Body of pancreas (tissue), 4 donors: ENCODE measurements around the gene BDP1. TPM values are rescaled to one million over a fixed set of nuclear protein-coding genes. Genes with fewer than 3 reads are reported as not detected.

ENCODE experiments used
- ATAC-seq: fragments of 150-250 bp; one replicate; pipeline ENCODE4 v1.9.1; 2016
- DNase-seq, 4 donors: peaks; one replicate each; pipeline ENCODE4 v3.0.0-alpha.2; 2019
- H3K27ac ChIP-seq, 4 donors: fragments of 200-600 bp; sonication (generic); 1 replicate in 3 of 4; 2 replicates in 1 of 4; pipeline versions ENCODE4 v1.5.1 to v1.6.1; 2016 to 2019; ENCODE audit warnings: mild to moderate bottlenecking in 1 of 4, mixed read lengths in 1 of 4, moderate library complexity in 1 of 4
- H3K27me3 ChIP-seq, 2 donors: fragments of 200-600 bp; sonication (generic); one replicate each; pipeline ENCODE4 v1.6.0; 2016; ENCODE audit warnings: mild to moderate bottlenecking in 1 of 2
- H3K36me3 ChIP-seq, 2 donors: fragments of 200-600 bp; sonication (generic); replicated peaks in 1 of 2; 2 replicates each; pipeline ENCODE4 v1.5.1; 2016; ENCODE audit warnings: low read depth in 2 of 2; ENCODE audit not compliant: insufficient read depth in 1 of 2
- H3K4me1 ChIP-seq: fragments of 200-600 bp; sonication (generic); one replicate; pipeline ENCODE4 v1.6.0; 2016
- H3K4me3 ChIP-seq, 2 donors: fragments of 200-600 bp; sonication (generic); 1 replicate in 1 of 2; 2 replicates in 1 of 2; pipeline ENCODE4 v1.5.1; 2016 to 2019
- H3K9me3 ChIP-seq, 3 donors: fragments of 200-600 bp; sonication (generic); 1 replicate in 2 of 3; 2 replicates in 1 of 3; pipeline ENCODE4 v1.5.1; 2016
- CTCF ChIP-seq, 7 experiments: fragments of 450-650 bp in 4 of 7; fragments of 200-600 bp in 3 of 7; sonication (generic) in 3 of 7; IDR thresholded peaks; one replicate each; pipeline ENCODE4 v1.5.1; 2016 to 2019; ENCODE audit warnings: antibody characterized with exemption in 7 of 7
- POLR2A ChIP-seq, 3 donors: fragments of 450-650 bp; IDR thresholded peaks; one replicate each; pipeline ENCODE4 v1.6.1; 2016; ENCODE audit warnings: antibody characterized with exemption in 3 of 3, mild to moderate bottlenecking in 2 of 3
- WGBS, 2 donors: methylation state at CpG; one replicate each; pipeline ENCODE4 v1.1.5; 2017; 5-methylcytosine and 5-hydroxymethylcytosine counted together
- intact Hi-C: fragments of 100-400 bp; cut with DNase I; formaldehyde crosslinking; loops from one replicate; pipeline ENCODE4 v1.15.1; 2023
- total RNA-seq, 2 donors: library from RNA; depleted of rRNA; stranded (reverse); fragments of >200 nt; gene quantifications; one replicate each; pipeline ENCODE4 v1.1.0, GENCODE V29; 2016

Gene BDP1
- total RNA-seq, 2 donors from 2014 or later, result 21.0 to 27.4 TPM

- TF ChIP-seq POLR2A (IDR thresholded peaks at IDR 0.05), result no peak
- no peak for TF ChIP-seq CTCF (IDR thresholded peaks at IDR 0.05)
- WGBS, 2 donors, result 52 to 58% methylated on average over 19 of the region's 19 CpGs
- Histone ChIP-seq H3K27ac (peak overlapping the region; percentile 77 to 94 (median 90)), H3K27me3 (no peaks in the 10 kb centered on the region), H3K4me1 (peaks cover 16% of the 10 kb centered on the region), H3K36me3 (peaks cover 0 to 4% of the 10 kb centered on the region in 2 donors), H3K9me3 (no peaks in the 10 kb centered on the region), H3K4me3 (no peak overlapping the region)
- intact Hi-C loops, result no loop called here
- ATAC-seq, result no peak
- DNase-seq, result peak in 1 of 4 donors; percentile 22
Observed at GRCh38 chr5:71454913-71455312, 538 bp upstream of the BDP1 start.

DNA sequence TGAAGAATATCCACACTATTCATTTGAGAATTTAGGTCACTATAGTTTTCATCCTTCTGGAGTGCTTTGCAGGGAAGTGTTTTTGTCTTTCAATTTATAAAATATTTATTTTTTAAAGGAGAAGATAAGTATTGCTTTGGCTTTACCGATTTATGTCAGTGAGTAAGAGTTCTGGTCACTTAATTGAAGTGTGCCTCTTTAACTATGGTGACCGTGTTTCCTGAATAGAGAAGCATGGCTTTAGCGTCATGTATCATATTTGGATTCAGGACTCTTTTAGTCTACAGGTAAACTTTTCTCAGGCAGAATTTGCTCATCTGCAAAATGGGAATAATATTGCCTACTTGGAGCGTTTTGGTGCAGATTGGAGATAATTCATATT is 902 bp downstream of the BDP1 start:
- intact Hi-C loops, result no loop called here
- Histone ChIP-seq H3K4me1 (peaks cover 16% of the 10 kb centered on the region), H3K27ac (peak overlapping the region in 3 of 4 donors; percentile 77 to 94 (median 94)), H3K4me3 (peak overlapping the region; percentile 73 to 82), H3K9me3 (no peaks in the 10 kb centered on the region), H3K36me3 (peaks cover 0 to 4% of the 10 kb centered on the region in 2 donors), H3K27me3 (no peaks in the 10 kb centered on the region)
- WGBS, 2 donors, result 2 to 3% methylated on average over 4 of the region's 4 CpGs
- DNase-seq (no peak), ATAC-seq (no peak)
- TF ChIP-seq POLR2A (IDR thresholded peaks at IDR 0.05) (no peak), CTCF (IDR thresholded peaks at IDR 0.05) (no peak)

DNA sequence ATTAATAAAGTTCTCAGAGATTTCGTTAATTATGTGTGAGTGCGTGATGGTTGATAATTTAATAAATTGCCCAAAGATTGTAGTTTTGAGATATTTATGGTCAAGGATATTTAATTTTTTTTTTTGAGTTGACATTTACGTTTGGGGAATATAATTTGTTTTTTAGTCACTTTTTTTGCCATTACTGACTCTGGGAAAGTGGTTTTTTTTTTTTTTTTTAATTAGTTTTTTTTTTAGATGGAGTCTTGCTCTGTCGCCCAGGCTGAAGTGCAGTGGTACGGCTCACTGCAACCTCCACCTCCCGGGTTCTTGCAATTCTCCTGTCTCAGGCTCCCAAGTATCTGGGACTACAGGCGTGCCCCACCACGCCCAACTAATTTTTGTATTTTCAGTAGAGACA is 1.7 kb downstream of the BDP1 start:
- no peak overlapping the region for H3K4me3 ChIP-seq
- no peaks in the 10 kb centered on the region for H3K9me3 ChIP-seq
- peaks cover 16% of the 10 kb centered on the region for H3K4me1 ChIP-seq
- no peak for ATAC-seq
- TF ChIP-seq CTCF (IDR thresholded peaks at IDR 0.05) (no peak), POLR2A (IDR thresholded peaks at IDR 0.05) (no peak)
- H3K27ac ChIP-seq, result no peak overlapping the region
- 86% methylated on average over 8 of the region's 8 CpGs for WGBS, 2 donors
- no peak for DNase-seq
- no peaks in the 10 kb centered on the region for H3K27me3 ChIP-seq
- H3K36me3 ChIP-seq, result peaks cover 2 to 6% of the 10 kb centered on the region in 2 donors
- intact Hi-C loops, result no loop called here

- WGBS, 2 donors, result 100% methylated on average over 1 of the region's 1 CpG
- H3K36me3 ChIP-seq, result peaks cover 10 to 22% of the 10 kb centered on the region in 2 donors
- H3K4me1 ChIP-seq, result peaks cover 11% of the 10 kb centered on the region
- H3K27ac ChIP-seq, result no peak overlapping the region
- no peak overlapping the region for H3K4me3 ChIP-seq
- no peaks in the 10 kb centered on the region for H3K9me3 ChIP-seq
- TF ChIP-seq CTCF (IDR thresholded peaks at IDR 0.05), result no peak
- no peak for TF ChIP-seq POLR2A (IDR thresholded peaks at IDR 0.05)
- H3K27me3 ChIP-seq, result no peaks in the 10 kb centered on the region
- DNase-seq, result no peak
- no peak for ATAC-seq
- intact Hi-C loops, result no loop called here
Observed at GRCh38 chr5:71460693-71461092, 5.2 kb downstream of the BDP1 start.

- no peak overlapping the region for H3K4me3 ChIP-seq
- TF ChIP-seq POLR2A (IDR thresholded peaks at IDR 0.05), result no peak
- TF ChIP-seq CTCF (IDR thresholded peaks at IDR 0.05), result no peak
- peaks cover 13 to 22% of the 10 kb centered on the region in 2 donors for H3K36me3 ChIP-seq
- H3K27me3 ChIP-seq, result no peaks in the 10 kb centered on the region
- no peak overlapping the region for H3K27ac ChIP-seq
- intact Hi-C loops, result no loop called here
- ATAC-seq (no peak), DNase-seq (no peak)
- 92 to 96% methylated on average over 3 of the region's 3 CpGs for WGBS, 2 donors
- no peaks in the 10 kb centered on the region for H3K9me3 ChIP-seq
- peaks cover 10% of the 10 kb centered on the region for H3K4me1 ChIP-seq
Observed at GRCh38 chr5:71461360-71461759, 5.9 kb downstream of the BDP1 start.
